Esophagus squamous epithelium (tissue), 5 donors: ENCODE data around the gene CLMP. TPM values are rescaled to one million over a fixed set of nuclear protein-coding genes. Genes with fewer than 3 reads are reported as not detected.

Source experiments
- DNase-seq: peaks from one replicate; lab custom pipeline; 2025; lab: John Stamatoyannopoulos, UW
- H3K27ac ChIP-seq, 4 donors: fragments of 200-600 bp; sonication (generic); one replicate each; pipeline ENCODE4 v1.5.1; 2016 to 2019; ENCODE audit warnings: mild to moderate bottlenecking in 1 of 4
- H3K27me3 ChIP-seq, 4 donors: fragments of 200-600 bp; sonication (generic); 1 replicate in 3 of 4; 2 replicates in 1 of 4; pipeline versions ENCODE4 v1.5.1 to v1.6.0; 2017 to 2021; ENCODE audit warnings: antibody characterized with exemption in 1 of 4
- H3K36me3 ChIP-seq, 3 donors: fragments of 200-600 bp; sonication (generic); one replicate each; pipeline ENCODE4 v1.5.1; 2016 to 2019
- H3K4me1 ChIP-seq, 3 donors: fragments of 200-600 bp; sonication (generic); one replicate each; pipeline ENCODE4 v1.5.1; 2017 to 2019
- H3K4me3 ChIP-seq, 4 donors: fragments of 200-600 bp; sonication (generic); 1 replicate in 3 of 4; 2 replicates in 1 of 4; pipeline ENCODE4 v1.5.1; 2016 to 2019; ENCODE audit warnings: mild to moderate bottlenecking in 2 of 4, moderate library complexity in 1 of 4
- H3K9me3 ChIP-seq, 3 donors: fragments of 200-600 bp; sonication (generic); one replicate each; pipeline ENCODE4 v1.5.1; 2016 to 2019
- POLR2A ChIP-seq, 4 donors: fragments of 450-650 bp; IDR thresholded peaks; one replicate each; pipeline ENCODE4 v1.6.1; 2017; ENCODE audit warnings: antibody characterized with exemption in 4 of 4, mild to moderate bottlenecking in 4 of 4, moderate library complexity in 3 of 4
- WGBS, 2 donors: methylation state at CpG; one replicate each; pipeline ENCODE4 v1.1.5; 2018; 5-methylcytosine and 5-hydroxymethylcytosine counted together
- intact Hi-C: fragments of 100-400 bp; cut with DNase I; formaldehyde crosslinking; loops from one replicate; pipeline ENCODE4 v1.15.0; 2022
- total RNA-seq, 4 donors: library from RNA; depleted of rRNA; stranded (reverse); fragments of >200 nt; gene quantifications; one replicate each; pipeline ENCODE4 v1.1.0, GENCODE V29; 2016
- TF ChIP-seq, protein P1 (sequence below), 6 experiments: fragments of 450-650 bp in 4 of 6; fragments of 200-600 bp in 2 of 6; sonication (generic) in 2 of 6; IDR thresholded peaks; one replicate each; pipeline ENCODE4 v1.5.1; 2016 to 2019; ENCODE audit warnings: antibody characterized with exemption in 6 of 6, mild to moderate bottlenecking in 4 of 6, moderate library complexity in 4 of 6
- donor health status: DM: yes; HTN: yes; CAD: no.

CLMP gene
- total RNA-seq, 4 donors from 2014 or later: 4.8 to 47.9 (median 15.2) TPM

GRCh38 chr11:123188508-123189165 lies 6.4 kb downstream of the CLMP start:
- H3K4me1 ChIP-seq: peaks cover 0 to 34% (median under 1%) of the 10 kb centered on the region in 3 donors
- no peaks in the 10 kb centered on the region for H3K36me3 ChIP-seq
- intact Hi-C loops: no loop called here
- no peaks in the 10 kb centered on the region for H3K9me3 ChIP-seq
- 36 to 46% methylated on average over 5 of the region's 5 CpGs for WGBS, 2 donors
- H3K27me3 ChIP-seq: peaks cover 0 to 91% (median 0%) of the 10 kb centered on the region in 4 donors
- DNase-seq: no peak
- TF ChIP-seq, protein P1, sequence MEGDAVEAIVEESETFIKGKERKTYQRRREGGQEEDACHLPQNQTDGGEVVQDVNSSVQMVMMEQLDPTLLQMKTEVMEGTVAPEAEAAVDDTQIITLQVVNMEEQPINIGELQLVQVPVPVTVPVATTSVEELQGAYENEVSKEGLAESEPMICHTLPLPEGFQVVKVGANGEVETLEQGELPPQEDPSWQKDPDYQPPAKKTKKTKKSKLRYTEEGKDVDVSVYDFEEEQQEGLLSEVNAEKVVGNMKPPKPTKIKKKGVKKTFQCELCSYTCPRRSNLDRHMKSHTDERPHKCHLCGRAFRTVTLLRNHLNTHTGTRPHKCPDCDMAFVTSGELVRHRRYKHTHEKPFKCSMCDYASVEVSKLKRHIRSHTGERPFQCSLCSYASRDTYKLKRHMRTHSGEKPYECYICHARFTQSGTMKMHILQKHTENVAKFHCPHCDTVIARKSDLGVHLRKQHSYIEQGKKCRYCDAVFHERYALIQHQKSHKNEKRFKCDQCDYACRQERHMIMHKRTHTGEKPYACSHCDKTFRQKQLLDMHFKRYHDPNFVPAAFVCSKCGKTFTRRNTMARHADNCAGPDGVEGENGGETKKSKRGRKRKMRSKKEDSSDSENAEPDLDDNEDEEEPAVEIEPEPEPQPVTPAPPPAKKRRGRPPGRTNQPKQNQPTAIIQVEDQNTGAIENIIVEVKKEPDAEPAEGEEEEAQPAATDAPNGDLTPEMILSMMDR (IDR thresholded peaks at IDR 0.05): peak in 1 of 6 experiments; percentile 18
- TF ChIP-seq POLR2A (IDR thresholded peaks at IDR 0.05): no peak
- H3K4me3 ChIP-seq: peak overlapping the region in 1 of 4 donors; percentile 29
- peak overlapping the region in 3 of 4 donors; percentile 32 to 66 (median 50) for H3K27ac ChIP-seq

DNA sequence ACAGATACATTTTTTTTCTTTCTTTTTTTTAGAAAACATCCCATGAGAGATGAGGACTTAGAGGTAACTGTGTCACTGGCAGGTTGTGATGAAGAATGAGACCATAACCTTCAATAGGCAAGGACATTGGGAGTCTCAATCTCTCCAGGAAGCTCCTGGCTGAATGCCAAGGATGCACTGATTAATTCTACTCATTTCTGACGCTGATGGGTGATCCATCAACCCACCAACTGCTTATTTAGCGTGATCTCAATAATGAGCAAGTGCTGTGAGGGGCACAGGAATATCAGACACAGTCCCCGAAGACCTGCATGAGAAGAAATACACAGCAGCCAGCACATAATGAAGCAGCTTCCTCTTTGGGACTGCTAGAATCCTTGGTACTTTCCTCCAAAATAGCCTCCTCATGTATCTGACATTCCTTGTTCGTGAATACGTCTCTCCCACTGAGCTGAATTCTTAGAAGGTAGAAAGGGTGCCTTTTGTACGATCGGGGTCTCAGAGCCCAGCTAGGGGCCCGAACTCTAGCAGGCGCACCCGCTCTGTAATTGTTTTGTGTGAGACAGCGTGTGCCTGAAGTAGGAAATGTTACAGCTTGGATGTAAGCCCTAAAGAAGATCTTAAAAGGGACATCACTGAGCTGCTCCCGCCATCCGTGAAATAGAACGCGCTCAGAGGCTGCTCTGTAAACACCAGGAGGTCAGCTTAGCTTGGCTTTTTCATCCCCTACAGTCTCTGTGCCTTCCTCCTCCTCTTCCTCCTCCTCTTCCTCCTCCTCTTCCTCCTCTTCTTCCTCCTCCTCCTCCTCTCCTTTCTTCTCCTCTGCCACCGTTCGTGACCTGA lies 7.2 kb downstream of the CLMP start:
- Histone ChIP-seq H3K4me3 (peak overlapping the region in 1 of 4 donors; percentile 29), H3K9me3 (no peaks in the 10 kb centered on the region), H3K36me3 (no peaks in the 10 kb centered on the region), H3K27me3 (peaks cover 0 to 89% (median 0%) of the 10 kb centered on the region in 4 donors), H3K4me1 (peaks cover 0 to 36% (median 3%) of the 10 kb centered on the region in 3 donors), H3K27ac (peak overlapping the region in 3 of 4 donors; percentile 32 to 66 (median 50))
- no peak for DNase-seq
- WGBS, 2 donors: 44 to 48% methylated on average over 15 to 16 of the region's 17 CpGs
- no peak for TF ChIP-seq POLR2A (IDR thresholded peaks at IDR 0.05)
- TF ChIP-seq, protein P1 (IDR thresholded peaks at IDR 0.05): no peak
- intact Hi-C loops: no loop called here

GRCh38 chr11:123187248-123187647 lies 7.8 kb downstream of the CLMP start:
- no peak for DNase-seq
- 81 to 88% methylated on average over 4 of the region's 4 CpGs for WGBS, 2 donors
- no peak for TF ChIP-seq POLR2A (IDR thresholded peaks at IDR 0.05)
- TF ChIP-seq, protein P1 (IDR thresholded peaks at IDR 0.05): no peak
- Histone ChIP-seq H3K9me3 (no peaks in the 10 kb centered on the region), H3K36me3 (no peaks in the 10 kb centered on the region), H3K27ac (peak overlapping the region in 1 of 4 donors; percentile 66), H3K4me1 (peaks cover 0 to 36% (median 3%) of the 10 kb centered on the region in 3 donors), H3K27me3 (peaks cover 0 to 83% (median 0%) of the 10 kb centered on the region in 4 donors), H3K4me3 (no peak overlapping the region)
- intact Hi-C loops: no loop called here

GRCh38 chr11:123186286-123186685 lies 8.8 kb downstream of the CLMP start:
- DNase-seq: no peak
- WGBS, 2 donors: 29 to 66% methylated on average over 7 to 8 of the region's 8 CpGs
- Histone ChIP-seq H3K9me3 (no peaks in the 10 kb centered on the region), H3K4me3 (no peak overlapping the region), H3K36me3 (no peaks in the 10 kb centered on the region), H3K4me1 (peaks cover 0 to 44% (median 3%) of the 10 kb centered on the region in 3 donors), H3K27ac (no peak overlapping the region), H3K27me3 (peaks cover 0 to 75% (median 0%) of the 10 kb centered on the region in 4 donors)
- TF ChIP-seq, protein P1 (IDR thresholded peaks at IDR 0.05): no peak
- no peak for TF ChIP-seq POLR2A (IDR thresholded peaks at IDR 0.05)
- intact Hi-C loops: no loop called here
